ENCODE results near the gene ISL1.

ISL1 gene

DNA sequence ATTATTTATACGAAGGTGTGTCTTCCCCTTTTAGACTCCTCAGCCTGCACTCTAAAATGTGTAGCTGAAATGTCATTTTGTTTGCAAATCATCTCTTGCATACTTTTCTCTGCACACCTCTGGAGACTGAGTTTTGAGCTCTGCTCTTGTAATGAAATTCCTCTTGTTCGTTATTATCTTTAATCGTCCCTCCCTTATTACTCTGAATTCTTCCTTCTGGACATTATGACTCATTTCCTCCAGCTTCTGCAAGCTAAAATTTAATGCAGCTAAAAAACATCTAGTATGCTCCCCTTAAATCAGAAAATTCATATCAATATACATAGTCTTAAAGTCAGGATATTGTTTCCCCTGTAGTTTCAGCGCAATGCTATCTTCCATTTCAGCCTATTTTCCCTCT is 13.5 kb downstream of the ISL1 start:
- no peak for DNase-seq (ENCODE audit: low read depth)
- no peak for TF ChIP-seq CTCF (IDR thresholded peaks at IDR 0.05; ENCODE audit: insufficient read depth, low read depth, low read length, missing control alignments)
- no peak overlapping the region for H3K4me3 ChIP-seq (ENCODE audit: low read depth, low read length)

- no peak overlapping the region for H3K4me3 ChIP-seq (ENCODE audit: low read depth, low read length)
- no peak for DNase-seq (ENCODE audit: low read depth)
- no peak for TF ChIP-seq CTCF (IDR thresholded peaks at IDR 0.05; ENCODE audit: insufficient read depth, low read depth, low read length, missing control alignments)
Measured at GRCh38 chr5:51397996-51398395, 14.7 kb downstream of the ISL1 start.

DNA sequence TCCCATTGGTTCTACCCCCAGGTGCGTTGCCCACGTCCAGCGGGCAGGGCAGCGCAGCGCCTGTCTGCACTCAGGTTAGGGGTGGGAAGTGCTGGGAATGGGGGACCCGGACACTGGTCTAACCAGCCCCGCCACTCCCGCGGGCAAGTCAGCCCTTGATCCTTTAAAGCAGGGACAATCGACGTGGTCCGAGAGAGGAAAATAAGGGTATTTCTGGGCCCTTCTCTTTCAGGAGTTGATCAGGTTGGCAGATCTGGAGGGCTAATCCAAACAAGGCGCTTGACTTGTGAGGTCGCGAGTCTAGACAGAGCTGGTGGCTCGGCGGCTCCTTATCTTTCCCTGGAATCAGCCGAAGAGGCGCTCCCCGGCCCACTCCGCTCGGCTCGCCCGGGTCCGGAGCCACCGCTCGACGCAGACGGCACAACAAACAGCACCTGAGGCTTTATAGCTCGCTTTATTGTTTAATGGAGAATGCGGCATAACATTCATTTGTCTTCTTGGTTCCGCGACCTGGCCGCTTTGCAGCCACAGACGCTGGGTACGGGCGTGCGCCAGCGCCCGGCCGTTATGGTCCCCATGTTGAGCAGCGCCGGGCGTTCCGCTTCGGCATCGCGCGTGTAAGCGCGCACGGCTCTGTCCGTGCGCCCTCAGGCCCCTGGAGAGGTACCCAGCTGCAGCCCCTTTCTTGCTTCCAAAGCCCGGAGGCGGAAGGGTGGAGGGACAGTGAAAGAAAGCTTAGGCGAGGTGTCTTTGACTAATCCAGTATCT is 15.8 kb downstream of the ISL1 start:
- no peak overlapping the region for H3K4me3 ChIP-seq (ENCODE audit: low read depth, low read length)
- no peak for DNase-seq (ENCODE audit: low read depth)
- TF ChIP-seq CTCF (IDR thresholded peaks at IDR 0.05; ENCODE audit: insufficient read depth, low read depth, low read length, missing control alignments): no peak

DNA sequence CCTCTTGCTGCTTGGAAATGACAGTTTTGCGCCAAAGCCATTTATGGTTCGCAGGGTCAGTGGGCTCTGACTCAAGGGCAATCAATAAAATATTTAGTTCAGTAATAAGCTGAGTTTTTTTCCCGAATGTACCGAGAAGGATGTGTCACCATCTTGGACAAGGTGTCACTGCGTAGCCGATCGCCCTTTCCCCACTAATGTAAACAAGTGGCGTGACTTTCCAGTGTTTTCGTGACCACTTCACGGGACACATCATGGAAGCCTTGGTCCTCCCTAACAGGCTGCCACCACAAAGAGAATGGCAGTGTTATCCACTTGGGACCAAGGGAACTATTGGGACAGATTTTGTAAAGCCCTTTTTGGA is 16.4 kb downstream of the ISL1 start:
- no peak overlapping the region for H3K4me3 ChIP-seq (ENCODE audit: low read depth, low read length)
- no peak for DNase-seq (ENCODE audit: low read depth)
- no peak for TF ChIP-seq CTCF (IDR thresholded peaks at IDR 0.05; ENCODE audit: insufficient read depth, low read depth, low read length, missing control alignments)

DNA sequence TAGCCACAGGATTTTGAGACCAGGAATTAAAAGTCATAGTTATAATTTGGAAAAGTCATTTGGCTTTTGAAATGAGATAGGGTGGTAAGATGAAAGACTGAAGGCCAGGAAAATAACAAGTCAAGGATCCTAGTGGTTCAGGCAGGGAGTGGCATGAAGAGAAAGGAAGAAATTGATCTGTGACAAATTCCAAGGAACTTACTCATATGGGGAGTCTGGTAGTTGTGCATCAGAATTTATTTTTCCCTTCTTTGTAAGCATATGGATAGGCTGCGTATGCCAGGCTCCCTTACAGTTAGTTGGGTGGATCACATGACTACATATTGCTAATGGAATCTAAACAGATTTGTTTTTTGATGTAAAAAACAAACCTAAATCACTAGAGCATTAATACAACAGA is 21.0 kb downstream of the ISL1 start:
- H3K4me3 ChIP-seq (ENCODE audit: low read depth, low read length): no peak overlapping the region
- DNase-seq (ENCODE audit: low read depth): no peak
- TF ChIP-seq CTCF (IDR thresholded peaks at IDR 0.05; ENCODE audit: insufficient read depth, low read depth, low read length, missing control alignments): no peak

GRCh38 chr5:51411921-51412325 is 28.7 kb downstream of the ISL1 start:
- no peak overlapping the region for H3K4me3 ChIP-seq (ENCODE audit: low read depth, low read length)
- no peak for DNase-seq (ENCODE audit: low read depth)
- TF ChIP-seq CTCF (IDR thresholded peaks at IDR 0.05; ENCODE audit: insufficient read depth, low read depth, low read length, missing control alignments): no peak

- DNase-seq (ENCODE audit: low read depth): no peak
- TF ChIP-seq CTCF (IDR thresholded peaks at IDR 0.05; ENCODE audit: insufficient read depth, low read depth, low read length, missing control alignments): no peak
- H3K4me3 ChIP-seq (ENCODE audit: low read depth, low read length): no peak overlapping the region
Measured at GRCh38 chr5:51414516-51414915, 31.3 kb downstream of the ISL1 start.

Measured in GM12865 (cell line).